GM19372 (cell line): Measurements from ENCODE around the gene NAPSA.
"Not testable (repeated sequence)": the region's sequence is repeated elsewhere in the genome, so short reads cannot be mapped to it uniquely, and the experiment has no call there.

Source experiments
- ATAC-seq: cut with Tn5 transposase; IDR thresholded peaks from one replicate; pipeline ENCODE4 v1.9.1; 2021; ENCODE audit warnings: mild to moderate bottlenecking, low read depth, moderate library complexity; ENCODE audit not compliant: unreplicated experiment

The NAPSA gene

GRCh38 chr19:50361290-50362029 is 4.0 kb downstream of the NAPSA start:
- no peak for ATAC-seq

DNA sequence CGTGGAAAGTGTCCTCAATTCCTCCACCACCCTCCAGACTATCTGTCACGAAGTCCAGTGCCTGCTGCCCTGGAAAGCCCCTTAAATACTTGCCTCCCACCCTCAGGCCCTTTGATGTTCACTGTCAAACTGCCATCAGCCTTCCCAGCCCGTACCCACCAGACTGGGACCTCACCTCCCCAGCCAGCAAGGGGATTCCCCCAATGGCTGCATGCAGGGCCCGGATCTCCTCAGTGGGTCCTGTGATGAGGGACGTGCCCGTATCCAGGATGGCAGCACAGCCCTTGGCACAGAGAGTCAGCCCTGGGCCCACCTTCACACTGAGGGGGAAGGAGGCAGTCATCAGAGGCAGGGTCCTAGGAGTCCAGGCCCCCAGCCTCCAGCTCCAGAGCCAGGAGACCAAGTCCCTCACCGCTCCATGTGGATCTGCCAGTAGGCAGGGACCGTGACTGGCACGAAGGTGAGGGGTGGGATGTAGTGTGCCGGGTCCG is 6.1 kb downstream of the NAPSA start:
- no peak for ATAC-seq

DNA sequence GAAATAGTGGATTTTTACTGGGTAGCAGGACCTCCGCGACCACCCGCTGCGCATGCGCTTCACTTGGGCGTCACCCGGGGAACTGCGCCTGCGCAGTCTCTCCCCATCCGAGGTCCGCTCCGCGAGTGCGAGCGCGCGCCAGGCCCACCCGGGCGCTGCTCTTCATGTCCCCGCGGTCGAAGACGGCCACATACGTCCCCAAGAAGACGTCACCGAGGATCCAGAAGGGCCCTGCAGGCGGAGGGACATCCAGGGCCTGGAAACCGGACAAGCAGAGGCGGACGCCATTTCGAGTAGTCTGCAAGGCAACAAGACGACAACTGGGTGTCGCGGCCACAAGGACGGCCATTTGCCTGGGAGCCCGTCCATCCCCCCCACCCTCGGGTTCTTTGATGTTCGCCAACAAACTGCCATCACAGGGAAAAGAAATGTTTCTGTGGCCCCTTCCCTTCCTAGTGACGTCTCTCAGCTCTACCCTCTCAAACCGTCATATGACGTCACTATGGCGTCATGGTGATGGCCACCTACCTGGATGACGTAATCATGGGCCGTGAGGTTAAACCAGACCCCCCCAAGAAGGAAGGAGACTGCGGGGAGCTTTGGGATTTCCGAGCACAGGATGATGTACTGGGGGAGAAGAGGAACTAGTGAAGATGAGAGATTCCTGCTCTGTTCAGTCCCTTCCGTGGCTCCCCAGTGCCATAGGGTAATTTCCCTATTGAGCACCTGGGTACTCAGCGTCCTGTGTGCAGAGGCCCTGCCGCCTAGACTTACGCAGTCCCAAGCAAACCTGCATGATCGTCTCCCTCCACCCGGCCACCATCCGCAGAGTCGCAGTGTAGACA is 6.7 kb downstream of the NAPSA start:
- ATAC-seq, result no peak

DNA sequence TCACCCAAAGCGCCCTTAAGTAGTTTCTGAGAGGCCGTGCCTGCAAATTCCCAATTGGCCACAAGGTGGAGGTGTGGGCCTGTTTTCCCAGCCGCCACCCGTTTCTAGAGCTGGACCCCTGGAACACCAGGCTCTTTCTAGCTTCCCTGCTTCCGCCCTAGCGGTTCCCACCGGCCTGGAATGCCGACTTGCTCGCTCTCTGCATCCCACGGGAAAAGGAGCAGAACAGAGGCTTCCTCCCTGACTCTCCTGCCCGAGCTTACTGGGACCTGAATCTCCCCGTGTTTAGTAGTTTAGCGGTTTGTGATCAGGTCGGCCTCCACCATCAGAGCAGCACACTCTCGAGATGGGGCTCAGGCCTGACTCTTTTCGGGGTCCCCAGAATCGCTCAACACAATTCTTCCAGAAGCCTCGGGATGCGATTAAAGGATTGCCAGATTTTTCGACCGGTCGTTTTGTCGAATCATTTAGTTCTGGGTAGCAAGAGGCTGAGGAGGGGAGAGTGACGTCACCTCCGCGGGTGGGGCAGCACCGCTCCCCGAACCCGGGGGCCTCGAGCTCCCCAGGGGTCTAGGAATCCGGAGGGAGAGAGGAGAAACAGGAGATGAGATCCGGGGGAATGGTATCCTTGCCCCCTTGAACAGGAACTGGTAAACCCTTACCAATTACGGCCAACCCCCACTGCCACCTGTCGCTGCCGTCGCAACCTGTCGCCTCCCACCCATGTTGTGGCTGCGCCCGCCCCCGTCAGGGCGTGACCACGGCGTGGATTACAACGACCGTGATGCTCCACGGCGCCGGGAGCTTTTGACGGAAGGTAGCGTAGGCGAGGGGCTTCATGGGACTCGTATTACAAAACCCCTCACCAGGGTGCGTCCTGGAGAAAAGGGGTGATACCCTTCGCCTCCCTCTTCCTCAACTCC is 8.0 kb downstream of the NAPSA start:
- peak; percentile 61 for ATAC-seq

- ATAC-seq, result no peak
Observed at GRCh38 chr19:50356691-50357177, 8.7 kb downstream of the NAPSA start.

DNA sequence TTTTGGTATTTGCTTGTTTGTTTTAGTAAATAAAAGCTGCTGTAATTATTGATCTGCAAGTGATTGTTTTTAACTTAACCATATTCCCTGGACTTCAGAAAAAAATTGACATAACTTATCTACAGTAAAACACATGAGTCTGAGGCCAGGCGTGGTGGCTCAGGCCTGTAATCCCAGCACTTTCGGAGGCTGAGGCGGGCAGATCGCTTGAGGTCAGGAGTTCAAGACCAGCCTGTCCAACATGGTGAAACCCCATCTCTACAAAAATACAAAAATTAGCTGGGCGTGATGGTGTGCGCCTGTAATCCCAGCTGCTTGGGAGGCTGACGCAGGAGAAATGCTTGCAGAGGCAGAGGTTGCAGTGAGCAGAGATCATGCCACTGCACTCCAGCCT is 12.0 kb downstream of the NAPSA start:
- not testable (repeated sequence) for ATAC-seq

GRCh38 chr19:50352242-50352641 is 13.2 kb downstream of the NAPSA start:
- ATAC-seq, result no peak

DNA sequence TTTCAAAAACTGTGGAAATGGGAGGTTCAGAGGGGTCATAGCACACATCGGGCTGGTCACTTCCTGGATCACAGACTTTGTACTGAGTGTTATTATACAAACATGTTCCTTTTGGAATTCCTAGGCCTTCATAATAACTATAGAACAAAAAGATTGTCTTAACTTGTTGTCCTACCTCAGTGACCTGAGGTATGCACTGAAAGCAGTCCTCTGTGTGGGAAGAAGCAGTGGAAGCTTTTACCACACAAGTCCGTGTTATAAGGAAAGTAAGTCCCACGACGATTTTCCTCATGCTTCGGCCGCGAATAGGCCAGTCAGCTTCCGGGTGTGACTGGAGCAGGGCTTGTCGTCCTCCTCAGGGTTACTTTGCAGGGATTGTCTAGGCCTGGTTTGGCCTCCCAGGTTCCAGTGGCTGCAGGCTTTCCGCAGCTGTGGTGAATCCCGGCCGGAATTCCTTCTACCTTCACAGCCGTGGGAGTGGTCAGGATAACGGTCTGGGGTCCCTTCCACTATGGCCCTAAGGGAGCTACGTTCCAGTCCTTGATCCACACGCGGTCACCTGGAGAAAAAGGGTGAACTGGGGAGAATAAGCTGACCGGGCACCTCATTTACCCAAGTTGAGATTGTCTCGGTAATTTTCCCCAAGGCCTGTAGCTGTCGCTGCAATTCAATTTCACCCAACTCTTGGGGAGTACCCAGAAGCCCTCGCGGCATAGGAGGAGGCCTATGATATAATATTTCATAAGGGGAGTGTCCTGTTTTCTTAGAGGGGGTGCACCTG is 16.0 kb downstream of the NAPSA start:
- ATAC-seq, result no peak

DNA sequence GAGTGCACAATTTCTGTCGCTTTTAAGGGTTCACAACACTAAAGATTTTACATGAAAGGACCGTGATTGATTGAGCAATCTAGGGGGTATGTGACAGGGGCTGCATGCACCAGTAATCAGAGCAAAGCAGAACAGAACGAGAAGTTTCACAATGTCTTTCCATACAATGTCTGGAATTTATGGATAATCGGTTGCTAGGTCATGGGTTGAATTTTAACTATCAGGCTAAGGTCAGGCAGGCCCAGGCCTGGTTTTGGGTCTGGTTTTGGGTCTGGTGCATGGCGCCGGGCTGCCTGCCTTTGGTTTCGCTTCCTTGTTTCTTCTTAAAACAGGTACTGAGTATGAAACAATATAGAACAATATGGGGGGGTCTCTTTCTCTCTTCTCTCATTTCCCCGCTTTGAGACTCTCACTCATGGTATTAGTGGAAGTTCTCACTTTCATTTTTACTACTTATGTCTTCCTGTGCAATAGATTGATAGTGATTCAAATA is 18.3 kb downstream of the NAPSA start:
- not testable (repeated sequence) for ATAC-seq

- no peak for ATAC-seq
Observed at GRCh38 chr19:50344661-50345318, 20.6 kb downstream of the NAPSA start.

- no peak for ATAC-seq
Observed at GRCh38 chr19:50341091-50341564, 24.3 kb downstream of the NAPSA start.

- no peak for ATAC-seq
Observed at GRCh38 chr19:50340331-50340730, 25.1 kb downstream of the NAPSA start.

DNA sequence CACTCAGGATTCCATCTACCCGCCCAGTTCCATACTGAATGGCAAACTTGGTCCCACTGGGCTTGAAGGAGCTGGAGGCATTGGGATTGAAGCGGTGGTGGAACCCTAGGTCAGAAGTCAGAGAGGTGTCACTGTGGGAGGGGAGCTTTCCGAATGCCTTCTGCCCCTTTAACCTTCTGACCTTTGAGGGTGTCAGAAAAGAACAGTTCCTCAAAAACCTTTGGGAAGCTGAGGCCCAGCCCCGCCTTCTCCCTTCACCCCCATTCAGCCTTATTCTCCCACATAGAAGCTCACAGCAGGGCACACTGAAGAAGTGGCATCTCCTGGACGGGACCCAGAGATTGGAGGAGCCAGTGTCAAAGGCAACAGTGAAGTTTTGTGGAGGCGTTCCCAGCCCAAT is 28.4 kb downstream of the NAPSA start:
- not testable (repeated sequence) for ATAC-seq

DNA sequence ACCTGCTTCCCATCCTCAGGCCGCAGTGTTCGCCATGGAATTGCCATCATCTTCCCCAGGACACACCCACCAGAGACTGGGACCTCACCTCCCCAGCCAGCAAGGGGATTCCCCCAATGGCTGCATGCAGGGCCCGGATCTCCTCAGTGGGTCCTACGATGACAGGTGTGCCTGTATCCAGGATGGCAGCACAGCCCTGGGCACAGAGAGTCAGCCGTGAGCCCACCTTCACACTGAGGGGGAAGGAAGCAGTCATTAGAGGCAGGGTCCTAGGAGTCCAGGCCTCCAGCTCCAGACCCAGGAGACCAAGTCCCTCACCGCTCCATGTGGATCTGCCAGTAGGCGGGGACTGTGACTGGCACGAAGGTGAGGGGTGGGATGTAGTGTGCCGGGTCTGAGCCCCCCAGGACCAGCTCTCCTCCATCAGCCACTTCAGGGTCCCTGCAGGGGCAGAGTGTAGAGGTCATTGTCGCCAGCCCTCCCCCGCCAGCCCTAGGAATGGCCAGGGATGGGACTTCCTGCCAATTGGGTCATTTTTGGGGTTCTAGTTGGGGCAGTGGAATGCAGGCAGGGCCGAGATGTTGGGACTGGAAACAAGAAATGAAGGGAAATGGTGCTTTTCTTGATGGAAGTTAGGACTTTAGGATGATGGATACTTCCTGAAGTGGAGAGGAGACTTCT is 30.6 kb downstream of the NAPSA start:
- ATAC-seq, result no peak

DNA sequence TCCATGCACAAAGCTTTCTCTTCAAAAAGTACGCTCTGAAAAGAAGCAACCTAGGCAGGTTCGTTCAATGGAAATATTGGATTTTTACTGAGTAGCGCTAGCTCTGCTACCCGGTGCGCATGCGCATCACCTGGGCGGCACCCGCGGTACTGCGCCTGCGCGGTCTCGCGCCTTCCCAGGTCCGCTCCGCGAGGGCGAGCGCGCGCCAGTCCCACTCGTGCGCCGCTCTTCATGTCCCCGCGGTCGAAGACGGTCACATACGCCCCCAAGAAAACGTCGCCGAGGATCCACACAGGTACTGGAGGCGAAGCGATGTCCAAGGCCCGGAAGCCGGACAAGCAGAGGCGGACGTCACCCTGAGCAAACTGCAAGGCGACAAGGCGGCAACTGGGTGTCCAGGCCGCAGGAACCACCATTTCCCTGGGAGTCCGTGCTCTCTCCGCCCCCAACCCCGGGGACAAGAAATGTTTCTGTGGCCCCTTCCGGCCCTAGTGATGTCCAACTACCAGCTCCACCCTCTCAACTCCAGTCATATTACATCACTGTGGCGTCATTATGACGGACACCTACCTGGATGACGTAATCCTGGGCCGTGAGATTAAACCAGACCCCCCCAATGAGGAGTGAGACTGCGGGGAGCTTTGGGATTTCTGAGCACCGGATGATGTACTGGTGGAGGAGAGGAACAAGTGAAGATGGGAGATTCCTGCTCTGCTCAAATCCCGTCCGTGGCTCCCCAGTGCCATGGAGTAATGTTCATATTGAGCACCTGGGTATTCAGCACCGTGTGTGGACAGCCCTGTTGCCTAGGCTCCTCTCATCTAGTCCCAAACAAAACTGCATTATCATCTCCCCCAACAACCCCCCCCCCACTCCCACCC is 31.5 kb downstream of the NAPSA start:
- peak; percentile 13 for ATAC-seq

DNA sequence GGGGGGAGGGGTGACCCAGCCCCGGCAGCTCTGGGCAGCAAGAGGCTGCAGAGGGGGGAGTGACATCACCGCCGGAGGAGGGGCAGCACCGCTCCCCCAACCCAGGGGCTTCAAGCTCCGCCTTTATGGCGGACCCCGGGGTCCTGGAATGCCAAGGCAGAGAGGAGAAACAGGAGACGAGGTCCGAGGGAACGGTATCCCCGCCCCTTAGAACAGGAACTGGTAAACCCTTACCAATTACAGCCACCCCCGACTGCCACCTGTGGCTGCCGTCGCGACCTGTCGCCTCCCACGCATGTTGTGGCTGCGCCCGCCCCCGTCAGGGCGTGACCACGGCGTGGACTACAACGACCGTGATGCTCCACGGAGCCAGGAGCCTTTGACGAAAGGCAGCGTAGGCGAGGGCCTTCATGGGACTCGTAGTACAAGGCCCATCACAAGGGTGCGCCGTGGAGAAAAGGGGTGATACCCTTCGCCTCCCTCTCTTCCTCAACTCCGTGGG is 32.2 kb downstream of the NAPSA start:
- ATAC-seq, result peak; percentile 36
